Measurements from ENCODE around the gene KCTD17.

The KCTD17 gene

GRCh38 chr22:37047006-37047405 is 4.5 kb upstream of the KCTD17 start:
- DNase-seq (ENCODE audit: low spot score), result no peak
- no peak for TF ChIP-seq CTCF (IDR thresholded peaks at IDR 0.05; ENCODE audit: extremely low read depth, insufficient read depth, missing control alignments)
- in situ Hi-C loops (cut with MboI; ENCODE audit: low pct_unique_long_range_greater_than_20kb, low sequenced_read_pairs, unreplicated experiment), result no loop called here

GRCh38 chr22:37048133-37048532 is 3.4 kb upstream of the KCTD17 start:
- in situ Hi-C loops (cut with MboI; ENCODE audit: low pct_unique_long_range_greater_than_20kb, low sequenced_read_pairs, unreplicated experiment), result no loop called here
- DNase-seq (ENCODE audit: low spot score), result no peak
- no peak for TF ChIP-seq CTCF (IDR thresholded peaks at IDR 0.05; ENCODE audit: extremely low read depth, insufficient read depth, missing control alignments)

- DNase-seq (ENCODE audit: low spot score), result no peak
- TF ChIP-seq CTCF (IDR thresholded peaks at IDR 0.05; ENCODE audit: extremely low read depth, insufficient read depth, missing control alignments), result no peak
- in situ Hi-C loops (cut with MboI; ENCODE audit: low pct_unique_long_range_greater_than_20kb, low sequenced_read_pairs, unreplicated experiment), result no loop called here
Measured at GRCh38 chr22:37049224-37049623, 2.3 kb upstream of the KCTD17 start.

- no peak for DNase-seq (ENCODE audit: low spot score)
- in situ Hi-C loops (cut with MboI; ENCODE audit: low pct_unique_long_range_greater_than_20kb, low sequenced_read_pairs, unreplicated experiment), result no loop called here
- TF ChIP-seq CTCF (IDR thresholded peaks at IDR 0.05; ENCODE audit: extremely low read depth, insufficient read depth, missing control alignments), result no peak
Measured at GRCh38 chr22:37050913-37051312, 629 bp upstream of the KCTD17 start.

- TF ChIP-seq CTCF (IDR thresholded peaks at IDR 0.05; ENCODE audit: extremely low read depth, insufficient read depth, missing control alignments), result no peak
- DNase-seq (ENCODE audit: low spot score), result no peak
- in situ Hi-C loops (cut with MboI; ENCODE audit: low pct_unique_long_range_greater_than_20kb, low sequenced_read_pairs, unreplicated experiment), result no loop called here
Measured at GRCh38 chr22:37052386-37053309, 1.1 kb downstream of the KCTD17 start.

GRCh38 chr22:37053310-37054055 is 1.9 kb downstream of the KCTD17 start:
- no peak for DNase-seq (ENCODE audit: low spot score)
- in situ Hi-C loops (cut with MboI; ENCODE audit: low pct_unique_long_range_greater_than_20kb, low sequenced_read_pairs, unreplicated experiment), result no loop called here
- TF ChIP-seq CTCF (IDR thresholded peaks at IDR 0.05; ENCODE audit: extremely low read depth, insufficient read depth, missing control alignments), result no peak
